Retinal pigment epithelial cell (primary cell): ENCODE measurements around the gene GPR21.

Experiments used
- DNase-seq: peaks from one replicate; pipeline ENCODE4 v3.0.0-alpha.2; 2010; ENCODE audit warnings: low read depth
- H3K4me3 ChIP-seq: 2 replicates; pipeline ENCODE4 v1.5.1; 2011; ENCODE audit warnings: mild to moderate bottlenecking, low read length, control low read depth, moderate library complexity
- TF ChIP-seq, protein P1 (sequence below): conservative IDR thresholded peaks from 2 replicates; pipeline ENCODE4 v1.5.1; 2011; ENCODE audit warnings: low read depth, low read length, control low read depth, inconsistent platforms

The GPR21 gene, protein sequence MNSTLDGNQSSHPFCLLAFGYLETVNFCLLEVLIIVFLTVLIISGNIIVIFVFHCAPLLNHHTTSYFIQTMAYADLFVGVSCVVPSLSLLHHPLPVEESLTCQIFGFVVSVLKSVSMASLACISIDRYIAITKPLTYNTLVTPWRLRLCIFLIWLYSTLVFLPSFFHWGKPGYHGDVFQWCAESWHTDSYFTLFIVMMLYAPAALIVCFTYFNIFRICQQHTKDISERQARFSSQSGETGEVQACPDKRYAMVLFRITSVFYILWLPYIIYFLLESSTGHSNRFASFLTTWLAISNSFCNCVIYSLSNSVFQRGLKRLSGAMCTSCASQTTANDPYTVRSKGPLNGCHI

DNA sequence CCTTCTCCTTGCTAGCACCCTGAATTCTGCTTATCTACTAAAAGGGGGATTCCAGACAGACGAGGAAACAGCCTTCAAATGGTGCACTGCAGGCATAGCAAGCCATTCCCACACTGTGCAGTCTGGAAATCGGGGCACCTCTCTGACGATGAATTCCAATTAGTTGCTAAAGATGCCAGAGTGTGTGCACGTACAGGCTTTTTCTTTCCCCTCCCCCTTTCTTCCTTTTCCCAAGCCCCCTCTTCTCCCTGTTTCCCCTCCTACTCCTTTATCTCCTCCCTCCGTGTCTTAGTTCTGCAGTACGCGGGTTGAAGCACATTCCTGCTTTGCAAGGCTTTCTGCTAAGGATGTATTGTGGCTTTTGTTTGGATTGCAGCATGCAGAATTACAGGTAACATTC, at the start of gene GPR21:
GPR21 (plus strand) TSS at position 316 of the 400 bp plus-strand sequence. CDS start 900 bp downstream, outside the sequence.
- TF ChIP-seq, protein P1, sequence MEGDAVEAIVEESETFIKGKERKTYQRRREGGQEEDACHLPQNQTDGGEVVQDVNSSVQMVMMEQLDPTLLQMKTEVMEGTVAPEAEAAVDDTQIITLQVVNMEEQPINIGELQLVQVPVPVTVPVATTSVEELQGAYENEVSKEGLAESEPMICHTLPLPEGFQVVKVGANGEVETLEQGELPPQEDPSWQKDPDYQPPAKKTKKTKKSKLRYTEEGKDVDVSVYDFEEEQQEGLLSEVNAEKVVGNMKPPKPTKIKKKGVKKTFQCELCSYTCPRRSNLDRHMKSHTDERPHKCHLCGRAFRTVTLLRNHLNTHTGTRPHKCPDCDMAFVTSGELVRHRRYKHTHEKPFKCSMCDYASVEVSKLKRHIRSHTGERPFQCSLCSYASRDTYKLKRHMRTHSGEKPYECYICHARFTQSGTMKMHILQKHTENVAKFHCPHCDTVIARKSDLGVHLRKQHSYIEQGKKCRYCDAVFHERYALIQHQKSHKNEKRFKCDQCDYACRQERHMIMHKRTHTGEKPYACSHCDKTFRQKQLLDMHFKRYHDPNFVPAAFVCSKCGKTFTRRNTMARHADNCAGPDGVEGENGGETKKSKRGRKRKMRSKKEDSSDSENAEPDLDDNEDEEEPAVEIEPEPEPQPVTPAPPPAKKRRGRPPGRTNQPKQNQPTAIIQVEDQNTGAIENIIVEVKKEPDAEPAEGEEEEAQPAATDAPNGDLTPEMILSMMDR: no peak
- DNase-seq: no peak
- no peak within 1 kb of the TSS for H3K4me3 ChIP-seq

- H3K4me3 ChIP-seq: no peak overlapping the region
- DNase-seq: no peak
- TF ChIP-seq, protein P1: no peak
Measured at GRCh38 chr9:122986010-122986409, 47.5 kb upstream of the GPR21 start.

DNA sequence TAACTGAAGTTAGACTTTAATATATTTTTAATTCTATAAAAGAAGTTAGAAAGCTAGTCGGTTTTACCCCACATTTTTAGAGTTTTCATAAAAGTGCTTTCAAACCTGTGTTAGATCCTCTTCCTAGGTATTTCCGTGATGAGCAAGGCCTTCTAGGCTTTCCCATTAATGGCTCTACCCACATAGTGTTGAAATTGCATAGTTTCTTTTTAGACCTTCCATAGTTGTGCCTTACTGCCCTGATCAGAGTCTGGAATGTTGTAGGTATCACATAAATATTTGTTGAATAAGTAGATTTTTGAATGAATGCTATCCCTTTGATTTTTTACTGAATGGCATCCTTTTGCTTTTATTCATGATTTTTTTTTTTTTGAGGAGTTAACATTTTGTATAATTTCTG, 45.3 kb upstream of the GPR21 start:
- no peak for DNase-seq
- TF ChIP-seq, protein P1: no peak
- H3K4me3 ChIP-seq: no peak overlapping the region

DNA sequence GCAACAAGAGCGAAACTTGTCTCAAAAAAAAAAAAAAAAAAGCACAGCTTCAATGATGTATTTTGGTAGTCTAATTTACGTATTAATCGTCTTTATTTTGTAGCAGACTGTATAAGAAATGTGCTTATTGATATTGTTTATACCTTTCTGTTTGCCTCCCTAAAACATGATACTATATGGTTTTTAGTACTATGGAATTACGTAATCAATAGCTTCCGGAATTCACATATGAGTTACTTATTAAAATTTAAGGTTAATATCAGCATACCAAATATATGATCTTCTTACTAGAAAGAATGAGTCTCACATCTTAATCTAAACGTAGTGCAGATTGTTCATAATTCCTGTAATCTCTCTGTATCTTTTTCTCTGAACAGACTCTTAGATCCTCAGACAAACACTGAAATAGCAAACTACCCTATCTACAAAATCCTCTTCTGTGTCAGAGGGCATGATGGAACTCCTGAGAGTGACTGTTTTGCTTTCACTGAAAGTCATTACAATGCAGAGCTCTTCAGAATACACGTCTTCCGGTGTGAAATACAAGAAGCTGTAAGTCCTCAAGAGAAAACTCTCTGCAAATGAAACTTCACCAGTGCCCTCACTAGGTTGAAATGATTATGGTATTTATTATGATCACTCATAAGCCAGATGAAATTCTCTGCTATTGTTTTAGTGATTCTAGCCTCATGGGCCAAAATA, 44.4 kb upstream of the GPR21 start:
- no peak overlapping the region for H3K4me3 ChIP-seq
- TF ChIP-seq, protein P1: no peak
- no peak for DNase-seq

DNA sequence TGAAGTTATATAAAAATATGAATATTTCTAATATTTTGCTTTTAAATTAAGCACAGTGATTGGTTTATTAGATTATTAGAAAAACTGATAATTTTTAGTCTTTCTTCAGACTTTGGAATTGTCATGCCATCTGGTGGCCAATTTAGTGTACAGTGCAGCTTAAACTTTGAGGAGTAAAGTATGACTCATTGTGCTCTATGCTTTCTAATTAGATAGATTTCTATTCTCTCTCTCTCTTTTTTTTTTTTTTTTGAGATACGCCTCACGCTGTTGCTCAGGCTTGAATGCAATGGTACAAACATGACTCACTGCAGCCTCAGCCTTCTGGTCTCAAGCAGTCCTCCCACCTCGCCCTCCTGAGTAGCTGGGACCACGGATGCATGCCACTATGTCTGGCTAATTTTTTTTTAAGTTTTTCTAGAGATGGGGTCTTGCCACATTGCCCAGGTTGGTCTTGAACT, 42.1 kb upstream of the GPR21 start:
- TF ChIP-seq, protein P1: peak; percentile 72
- H3K4me3 ChIP-seq: no peak overlapping the region
- DNase-seq: peak; percentile 52

- TF ChIP-seq, protein P1: no peak
- no peak overlapping the region for H3K4me3 ChIP-seq
- no peak for DNase-seq
Measured at GRCh38 chr9:122996586-122996985, 36.9 kb upstream of the GPR21 start.
